Panc1 (cell line): ENCODE measurements around the gene PRTFDC1.
"Not testable (repeated sequence)": the region's sequence is repeated elsewhere in the genome, so short reads cannot be mapped to it uniquely, and the experiment has no call there.

Experiments
- CTCF ChIP-seq: fragments of 450-650 bp; IDR thresholded peaks from 2 replicates; pipeline ENCODE4 v1.5.1; 2017; ENCODE audit warnings: mild to moderate bottlenecking
- REST ChIP-seq, 2 experiments: IDR thresholded peaks; 2 replicates each; pipeline ENCODE4 v1.6.1; 2011 to 2012; ENCODE audit warnings: low read depth in 2 of 2, control low read depth in 1 of 2, low read length in 1 of 2, mild to moderate bottlenecking in 1 of 2, moderate library complexity in 1 of 2; ENCODE audit not compliant: insufficient read depth in 1 of 2

GRCh38 chr10:24919629-24920028 lies 32.8 kb downstream of the PRTFDC1 start:
- not testable (repeated sequence) for TF ChIP-seq CTCF; REST (IDR thresholded peaks at IDR 0.05; ENCODE audit: insufficient read depth in 1 of 2, low read depth in 2 of 2, low read length in 1 of 2)
